ENCODE data around the gene NTM.

DNA sequence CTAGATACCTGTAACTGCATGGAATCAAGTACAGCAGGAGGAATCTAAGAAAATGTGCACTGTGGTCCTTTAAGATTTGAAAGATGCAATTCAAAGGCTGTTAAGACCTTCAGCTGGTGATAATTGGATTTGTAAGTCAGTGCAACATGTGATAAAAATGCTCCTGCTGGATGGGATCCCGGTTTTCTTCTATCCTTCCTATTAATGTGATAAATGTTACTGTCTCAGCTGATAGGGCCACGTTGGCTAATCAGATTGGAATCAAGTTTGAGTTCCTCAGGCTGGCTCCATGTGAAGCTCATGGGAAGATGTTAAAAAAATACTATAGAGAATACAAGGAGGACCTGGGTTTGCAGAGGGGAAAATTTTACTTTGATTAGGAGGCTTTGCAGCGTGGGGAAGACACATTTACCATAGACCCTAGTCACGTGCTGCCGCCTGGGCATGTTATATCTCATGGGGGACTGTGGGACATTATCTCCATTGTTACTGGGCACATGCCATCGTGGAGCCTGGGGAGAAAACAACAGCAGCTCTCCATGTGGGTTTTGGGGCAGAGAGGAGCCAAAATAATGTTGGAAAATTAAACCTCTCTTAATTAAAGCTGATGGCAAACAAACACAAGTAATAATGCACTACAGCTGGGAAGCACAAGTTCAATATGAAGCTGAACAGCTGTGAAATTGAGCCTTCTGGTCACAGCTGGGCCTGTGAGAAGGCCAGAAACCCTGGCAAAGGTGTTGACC, 652.5 kb downstream of the NTM start:
- TF ChIP-seq CTCF (IDR thresholded peaks at IDR 0.05; ENCODE audit: poor library complexity) (no peak), EZH2 (IDR thresholded peaks at IDR 0.05; ENCODE audit: borderline replicate concordance) (no peak), EZH2phosphoT487 (IDR thresholded peaks at IDR 0.05; ENCODE audit: low read depth, severe bottlenecking, unreplicated experiment) (no peak)

Data from hepatocyte (in vitro differentiated cells).